HG03354 (cell line): ENCODE measurements around the gene SPAG16.

ENCODE experiments used
- ATAC-seq: cut with Tn5 transposase; IDR thresholded peaks from one replicate; pipeline ENCODE4 v1.9.1; 2021; ENCODE audit warnings: mild to moderate bottlenecking; ENCODE audit not compliant: unreplicated experiment, poor library complexity, severe bottlenecking

The SPAG16 gene

DNA sequence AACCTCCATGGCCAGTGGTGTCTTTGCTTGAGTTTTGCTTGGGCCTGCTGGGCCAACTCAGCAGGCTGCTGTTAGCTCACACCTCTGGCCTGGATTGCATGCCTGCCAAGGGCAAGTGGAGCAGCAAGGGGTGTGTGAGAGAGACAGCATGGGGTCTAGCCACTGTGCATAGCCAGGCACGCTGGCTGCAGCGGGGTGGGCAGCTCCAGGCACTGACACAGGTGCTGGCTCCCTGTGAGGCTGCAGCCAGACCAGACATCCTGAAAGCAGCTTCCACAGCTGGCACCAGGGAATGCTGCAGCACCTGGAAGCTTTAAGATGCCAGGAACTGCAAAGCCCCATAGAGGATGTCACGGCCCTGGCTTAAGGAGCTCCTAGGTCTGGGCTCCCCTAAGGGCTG is 750.2 kb downstream of the SPAG16 start:
- ATAC-seq: no peak

DNA sequence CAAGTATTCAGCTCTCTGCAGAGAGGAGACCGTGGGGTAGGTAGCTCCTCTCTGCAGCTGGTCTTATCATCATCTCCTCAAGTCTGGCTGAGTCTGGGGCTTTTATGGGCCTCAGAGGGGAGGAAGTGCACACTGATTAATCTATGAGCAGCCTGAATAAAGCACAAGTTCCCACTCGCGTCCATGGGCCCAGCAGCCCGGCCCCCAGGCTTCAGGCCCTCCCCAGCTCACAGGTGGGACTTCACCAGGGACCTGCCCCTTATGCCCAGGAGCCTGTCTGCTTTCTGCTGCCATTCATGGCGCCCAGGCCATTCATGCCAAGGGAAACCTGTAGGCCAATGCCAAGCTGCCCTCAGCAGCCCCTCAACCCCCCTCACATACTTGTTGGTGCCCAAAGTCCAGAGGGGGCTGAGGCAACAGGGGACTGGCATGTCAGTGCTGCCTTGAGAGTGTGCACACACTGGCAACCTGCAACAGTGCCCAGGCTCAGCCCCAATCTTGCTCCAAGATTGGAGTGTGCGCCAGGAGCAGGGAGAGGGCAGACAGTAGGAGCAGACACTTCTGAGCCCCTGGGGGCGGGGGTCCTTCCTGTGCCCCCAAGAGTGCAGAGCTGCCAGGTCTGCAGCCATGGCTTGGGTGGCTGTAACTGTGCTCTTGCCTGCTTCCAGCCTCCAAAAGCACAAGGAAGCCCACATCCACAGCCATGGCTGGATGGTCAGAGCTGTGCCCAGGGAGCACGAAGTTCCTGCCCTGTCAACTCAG is 751.0 kb downstream of the SPAG16 start:
- ATAC-seq: no peak

DNA sequence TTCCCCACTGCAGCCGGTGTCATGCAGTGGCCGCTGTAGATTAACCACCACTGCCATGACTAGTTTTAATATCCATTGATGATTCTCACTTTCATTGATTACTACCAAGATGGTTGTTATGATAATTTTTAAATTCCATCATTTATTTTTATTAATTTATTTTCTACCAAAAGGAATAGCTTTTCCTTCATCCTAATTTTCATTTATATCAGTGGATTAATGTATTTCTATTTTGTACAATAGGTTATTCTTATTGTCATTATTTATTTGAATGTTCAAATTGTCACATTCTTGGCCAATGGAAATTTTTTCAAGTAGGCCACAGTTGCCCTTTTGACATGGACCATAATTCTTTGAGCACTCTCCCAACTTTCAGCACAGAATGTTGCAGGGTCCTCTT is 751.7 kb downstream of the SPAG16 start:
- no peak for ATAC-seq

DNA sequence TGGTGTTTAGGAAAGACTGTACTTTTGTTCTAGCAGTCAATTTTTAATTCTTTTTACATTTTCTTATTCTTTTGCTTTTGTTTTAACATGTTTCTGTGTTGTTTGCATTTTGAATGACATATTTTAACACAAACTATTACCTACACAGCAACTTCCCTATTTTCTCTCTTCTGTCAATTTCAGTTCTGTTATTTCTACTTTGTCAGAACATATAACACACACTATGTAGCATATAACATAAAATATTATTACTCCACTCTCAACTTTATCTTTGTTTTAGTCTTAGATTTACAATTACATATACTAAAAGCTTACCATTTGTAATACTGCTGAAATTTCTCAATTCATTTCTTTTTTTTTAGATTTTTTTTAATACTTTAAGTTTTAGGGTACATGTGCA is 753.9 kb downstream of the SPAG16 start:
- ATAC-seq: no peak

DNA sequence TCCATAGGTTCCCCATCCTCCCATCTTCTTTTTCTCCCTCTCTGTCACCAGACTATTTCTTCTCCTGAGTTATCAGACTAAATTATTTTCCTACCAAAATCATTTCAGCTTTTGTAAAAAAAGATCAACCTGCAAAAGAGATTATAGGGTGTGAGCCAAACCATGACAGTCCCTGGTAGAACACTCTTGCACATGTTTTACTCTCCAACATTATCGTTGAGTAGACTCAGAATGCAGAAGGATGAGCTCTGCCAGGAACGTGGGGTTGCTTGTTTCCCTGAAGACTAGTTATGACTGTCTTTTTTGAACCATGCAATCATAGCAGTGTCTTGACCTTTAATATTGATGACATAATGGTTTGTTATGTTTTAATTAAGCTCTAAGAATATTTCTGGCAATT is 766.5 kb downstream of the SPAG16 start:
- ATAC-seq: no peak

DNA sequence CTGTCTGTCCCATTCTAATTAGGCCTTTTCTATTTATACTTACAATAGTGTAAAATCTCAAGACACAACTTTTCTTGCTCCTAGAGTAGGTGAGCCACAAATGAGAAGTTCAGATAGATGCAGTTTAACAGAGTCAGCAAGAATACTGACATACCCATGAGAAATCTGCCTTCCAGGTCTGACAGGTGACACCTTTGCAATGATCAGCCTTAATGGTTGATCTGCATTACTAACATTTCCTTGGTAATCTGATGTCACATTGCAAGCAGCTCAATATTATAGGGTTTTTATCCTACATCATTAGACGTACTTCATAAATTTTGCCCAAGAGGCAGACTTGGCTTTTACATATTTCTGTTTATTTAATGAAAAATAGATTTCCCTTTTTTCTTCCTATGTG is 767.3 kb downstream of the SPAG16 start:
- no peak for ATAC-seq

DNA sequence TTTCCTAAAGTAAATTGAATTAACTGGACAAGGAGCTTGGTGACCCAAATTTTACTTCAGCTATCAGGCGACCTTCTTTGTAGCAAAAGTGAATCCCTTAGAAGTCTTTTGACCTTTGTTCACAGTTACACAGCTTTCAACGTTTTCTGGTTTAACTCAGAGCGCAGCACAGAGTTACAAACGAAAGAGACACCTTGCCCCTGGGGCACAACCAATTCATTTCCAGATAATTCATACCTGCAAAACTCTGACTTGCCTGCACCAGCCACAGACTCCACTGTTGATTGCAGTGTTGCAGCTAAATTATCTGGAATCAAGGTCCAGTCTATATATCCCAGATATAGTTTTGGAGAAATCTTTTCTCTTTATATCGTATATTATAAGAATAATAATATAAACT is 768.0 kb downstream of the SPAG16 start:
- ATAC-seq: no peak

DNA sequence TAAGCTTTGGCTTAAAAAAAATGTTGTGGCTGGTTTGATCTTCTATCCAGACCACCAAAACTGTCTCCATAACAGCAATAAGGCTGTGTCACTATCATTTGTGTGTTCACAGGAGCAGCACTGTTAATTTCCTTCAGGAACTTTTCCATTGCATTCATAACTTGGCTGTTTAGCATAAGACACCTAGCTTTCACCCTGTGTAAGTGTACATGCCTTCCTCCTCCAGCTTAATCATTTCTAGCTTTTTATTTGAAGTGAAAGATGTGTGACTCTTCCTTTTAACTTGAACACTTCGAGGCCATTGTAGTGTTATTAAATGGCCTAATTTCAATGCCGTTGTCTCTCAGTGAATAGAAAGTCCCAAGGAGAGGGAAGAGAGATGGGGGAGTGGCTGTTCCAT is 773.7 kb downstream of the SPAG16 start:
- ATAC-seq: no peak

DNA sequence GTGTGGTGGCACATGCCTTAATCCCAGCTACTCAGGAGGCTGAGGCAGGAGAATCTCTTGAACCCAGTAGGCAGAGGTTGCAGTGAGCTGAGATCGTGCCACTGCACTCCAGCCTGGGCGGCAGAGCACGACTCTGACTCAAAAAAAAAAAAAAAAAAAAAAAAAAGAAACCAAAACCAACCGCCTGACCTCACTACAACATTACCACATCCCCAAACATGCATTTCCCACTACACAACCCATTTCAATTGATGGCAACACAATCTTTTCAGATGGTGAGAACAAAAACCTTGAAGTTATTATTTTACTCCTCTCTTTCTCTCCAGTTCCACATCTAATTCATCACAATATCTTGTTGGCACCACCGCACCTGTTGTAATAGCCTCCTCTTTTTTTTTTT is 778.0 kb downstream of the SPAG16 start:
- ATAC-seq: peak; percentile 61

DNA sequence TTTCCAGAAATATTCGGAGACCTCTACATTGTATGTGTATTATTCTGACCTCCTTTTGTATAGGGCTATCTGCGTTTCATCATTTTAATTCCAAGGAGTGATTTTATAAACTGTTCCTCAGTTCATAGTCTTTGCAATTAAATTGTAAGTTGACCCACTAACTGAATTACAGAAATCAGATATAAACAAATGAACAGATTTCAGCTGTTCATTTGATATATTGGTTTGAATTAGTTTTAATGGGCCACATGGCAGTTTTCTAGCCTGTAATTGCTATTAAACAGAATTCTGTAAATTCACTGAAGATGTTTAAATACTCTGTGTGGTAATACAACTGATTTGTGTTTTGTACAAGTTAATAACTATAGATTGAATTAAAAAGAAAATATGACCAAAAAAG is 780.2 kb downstream of the SPAG16 start:
- ATAC-seq: no peak

DNA sequence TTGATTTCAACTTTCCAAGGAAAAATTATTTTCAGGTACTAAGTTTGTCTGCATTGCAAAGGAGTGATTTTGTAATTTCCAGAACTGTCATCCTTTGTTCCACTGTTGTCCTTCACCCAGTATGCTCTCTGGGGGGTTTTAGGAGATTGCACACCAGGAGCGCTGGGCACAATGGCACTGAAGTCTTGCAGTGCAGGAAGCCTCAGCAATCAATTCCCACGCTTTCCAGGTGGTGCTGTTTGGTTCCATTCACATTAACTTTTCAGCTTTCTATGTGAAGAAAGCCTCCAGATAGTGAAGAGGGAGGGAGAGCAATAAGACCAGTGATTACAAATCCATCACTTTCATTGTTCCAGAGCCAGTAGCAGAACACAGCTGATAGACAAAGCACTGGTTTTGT is 782.6 kb downstream of the SPAG16 start:
- no peak for ATAC-seq

DNA sequence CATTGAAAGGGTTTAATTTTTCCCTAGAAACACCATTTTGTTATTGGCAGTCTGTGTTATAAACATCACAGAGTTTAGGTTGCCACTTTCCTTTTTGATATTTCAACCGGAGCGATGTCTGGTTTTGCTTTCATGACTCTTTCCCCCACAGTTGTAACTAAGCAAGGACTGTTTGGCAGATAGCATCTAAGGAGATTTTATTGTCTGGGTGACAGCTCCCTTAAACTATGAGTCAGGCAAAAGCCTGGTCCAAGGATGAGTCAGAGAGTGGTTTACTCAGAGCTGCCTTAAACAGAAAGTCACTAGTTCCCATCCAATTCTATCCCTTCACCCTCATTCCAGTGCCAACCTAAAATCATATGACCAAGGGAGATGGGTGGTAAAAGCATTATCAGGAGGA is 785.0 kb downstream of the SPAG16 start:
- peak; percentile 93 for ATAC-seq

DNA sequence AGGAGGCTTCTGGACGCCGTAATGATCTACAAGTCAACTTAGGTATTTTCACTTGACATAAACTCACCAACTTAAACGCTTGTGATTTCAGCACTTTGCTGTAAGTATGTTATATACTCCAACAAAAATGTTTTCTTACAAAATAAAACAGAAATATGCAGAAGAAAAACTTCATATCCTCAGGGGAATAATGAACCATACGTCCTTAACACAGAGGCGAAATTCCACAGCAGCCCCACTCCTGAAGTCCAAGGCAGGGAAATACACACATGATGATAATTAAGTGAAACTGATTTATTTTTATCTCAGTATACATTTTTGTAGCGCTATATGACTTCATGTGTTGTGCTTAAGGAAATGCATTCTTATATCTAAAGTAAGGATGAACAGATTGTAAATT is 791.2 kb downstream of the SPAG16 start:
- ATAC-seq: no peak

DNA sequence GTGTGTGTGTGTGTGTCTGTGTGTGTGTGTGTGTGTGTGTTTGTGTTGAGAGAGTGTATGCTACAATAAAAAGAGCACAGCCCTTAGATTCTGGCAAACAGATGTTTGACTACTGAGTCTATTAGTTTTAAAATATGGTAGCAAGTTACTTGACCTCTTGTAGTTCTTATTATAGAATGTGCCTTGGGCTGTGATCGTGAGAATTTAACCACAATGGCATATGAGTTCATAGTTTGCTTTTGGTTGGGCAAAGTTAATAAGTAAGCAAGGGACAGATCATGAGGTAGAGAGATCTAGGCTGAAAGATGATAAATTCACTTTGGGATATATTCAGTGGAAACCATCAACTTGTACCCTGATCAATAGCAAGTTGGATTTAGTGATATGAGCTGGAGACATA is 792.3 kb downstream of the SPAG16 start:
- peak; percentile 93 for ATAC-seq

DNA sequence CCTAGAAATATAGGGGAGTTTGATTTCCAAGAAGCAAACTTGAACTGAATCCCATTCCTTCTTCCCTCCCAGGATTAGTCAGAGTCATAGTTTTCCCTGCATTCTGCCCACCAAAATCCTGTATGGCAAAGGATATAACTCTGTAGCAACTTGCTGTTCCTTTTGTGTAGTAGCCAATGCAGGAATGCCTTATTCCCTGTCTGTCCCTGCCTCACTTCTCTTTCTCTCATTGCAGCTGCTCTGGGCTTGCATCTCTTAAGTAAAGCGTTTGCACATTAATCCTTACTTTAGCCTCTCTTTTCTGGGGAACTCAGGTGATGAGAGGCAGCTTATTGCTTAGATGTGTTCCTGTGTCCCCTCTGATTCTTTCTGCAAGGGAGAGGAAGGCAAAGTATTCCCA is 793.5 kb downstream of the SPAG16 start:
- no peak for ATAC-seq

DNA sequence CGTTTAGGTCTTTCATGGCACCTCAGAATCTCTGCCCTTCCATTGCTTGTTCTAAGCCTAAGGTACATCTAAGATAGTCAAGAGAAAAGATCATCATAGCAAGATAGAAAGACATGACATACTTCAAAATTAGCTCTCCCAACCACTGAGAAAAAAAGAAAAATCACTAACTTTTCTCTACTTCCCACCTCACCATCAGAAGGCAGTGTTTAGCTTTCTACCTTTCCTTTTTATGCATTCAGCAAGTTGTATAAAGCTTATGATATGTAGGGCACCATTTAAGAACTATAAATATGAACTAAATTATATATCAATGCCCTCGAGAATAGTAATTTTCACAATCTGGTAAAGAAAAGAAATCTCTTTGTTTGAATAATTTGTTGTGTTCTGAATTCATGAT is 794.8 kb downstream of the SPAG16 start:
- ATAC-seq: no peak

DNA sequence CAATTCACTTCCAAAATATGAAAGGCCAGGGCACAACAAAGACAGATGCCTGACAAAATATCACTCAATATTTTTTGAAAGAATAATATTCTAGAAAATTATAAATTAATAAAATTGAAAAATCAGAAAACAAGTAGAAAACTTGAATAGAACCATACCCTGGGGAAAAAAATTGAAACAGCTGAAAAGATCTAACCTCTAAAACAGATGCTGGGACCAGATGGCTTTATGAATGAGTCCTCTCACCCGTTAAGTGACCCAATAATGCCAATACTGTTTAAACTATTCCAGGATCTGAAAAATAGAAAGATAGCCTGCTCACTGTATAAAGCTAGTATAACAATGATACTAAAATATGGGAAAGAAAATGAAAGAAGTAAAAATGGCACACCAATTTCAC is 804.3 kb downstream of the SPAG16 start:
- no peak for ATAC-seq

DNA sequence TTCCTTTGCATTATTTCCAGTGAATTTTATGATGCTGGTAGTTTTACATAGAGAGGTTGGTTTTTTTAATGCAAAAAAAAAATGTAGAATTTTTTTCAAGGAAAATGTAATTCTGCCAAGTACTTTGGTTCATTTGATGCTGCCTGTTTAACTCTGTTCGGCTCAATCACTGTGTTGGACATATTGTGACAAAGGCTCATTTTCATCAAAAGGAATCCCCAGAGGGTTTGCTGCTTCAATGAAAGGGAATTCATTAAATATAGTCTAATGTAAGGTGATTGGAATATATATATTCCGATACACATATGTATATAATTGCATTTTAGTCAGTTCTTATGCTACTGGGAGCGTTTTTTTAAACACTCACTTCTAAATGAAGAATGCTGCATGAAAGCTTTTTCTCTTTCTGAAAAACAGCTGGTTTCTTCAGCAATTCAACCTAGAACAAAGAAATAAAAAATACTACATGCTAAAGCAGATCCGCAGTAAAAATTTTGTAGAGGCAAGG is 812.0 kb downstream of the SPAG16 start:
- ATAC-seq: no peak

DNA sequence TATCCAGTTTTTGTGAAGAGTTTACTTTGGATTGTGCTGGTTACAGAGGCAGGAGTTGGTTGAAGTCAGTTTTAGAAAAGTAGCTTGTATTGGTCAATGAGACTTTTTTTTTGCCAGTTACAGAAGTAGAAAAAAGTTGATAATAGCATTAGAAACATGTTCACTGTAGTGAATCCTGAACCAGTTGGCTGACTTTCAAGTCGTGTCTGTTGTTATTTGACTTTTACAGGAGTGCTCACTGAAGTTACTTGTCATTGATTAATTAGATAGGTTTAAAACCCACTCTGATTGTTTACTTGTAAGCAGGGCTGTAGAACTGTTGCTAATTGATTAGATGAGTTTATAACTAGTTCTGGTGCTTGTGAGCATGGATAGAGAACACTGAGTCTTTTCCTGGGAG is 814.5 kb downstream of the SPAG16 start:
- ATAC-seq: no peak

DNA sequence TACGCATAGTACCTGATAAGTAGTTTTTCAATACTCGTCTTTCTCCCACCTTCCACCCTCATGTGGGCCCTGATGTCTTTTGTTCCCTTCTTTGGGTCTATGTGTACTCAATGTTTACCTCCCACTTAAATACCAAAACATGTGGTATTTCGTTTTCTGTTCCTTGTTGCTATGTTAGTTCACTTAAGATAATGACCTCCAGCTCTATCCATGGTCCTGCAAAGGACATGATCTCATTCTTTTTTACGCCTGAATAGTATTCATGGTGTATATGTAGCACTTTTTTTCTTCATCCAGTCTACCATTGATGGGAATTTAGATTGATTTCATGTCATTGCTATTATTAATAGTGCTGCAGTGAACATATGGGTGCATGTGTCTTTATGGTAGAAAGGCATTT is 816.2 kb downstream of the SPAG16 start:
- ATAC-seq: no peak

DNA sequence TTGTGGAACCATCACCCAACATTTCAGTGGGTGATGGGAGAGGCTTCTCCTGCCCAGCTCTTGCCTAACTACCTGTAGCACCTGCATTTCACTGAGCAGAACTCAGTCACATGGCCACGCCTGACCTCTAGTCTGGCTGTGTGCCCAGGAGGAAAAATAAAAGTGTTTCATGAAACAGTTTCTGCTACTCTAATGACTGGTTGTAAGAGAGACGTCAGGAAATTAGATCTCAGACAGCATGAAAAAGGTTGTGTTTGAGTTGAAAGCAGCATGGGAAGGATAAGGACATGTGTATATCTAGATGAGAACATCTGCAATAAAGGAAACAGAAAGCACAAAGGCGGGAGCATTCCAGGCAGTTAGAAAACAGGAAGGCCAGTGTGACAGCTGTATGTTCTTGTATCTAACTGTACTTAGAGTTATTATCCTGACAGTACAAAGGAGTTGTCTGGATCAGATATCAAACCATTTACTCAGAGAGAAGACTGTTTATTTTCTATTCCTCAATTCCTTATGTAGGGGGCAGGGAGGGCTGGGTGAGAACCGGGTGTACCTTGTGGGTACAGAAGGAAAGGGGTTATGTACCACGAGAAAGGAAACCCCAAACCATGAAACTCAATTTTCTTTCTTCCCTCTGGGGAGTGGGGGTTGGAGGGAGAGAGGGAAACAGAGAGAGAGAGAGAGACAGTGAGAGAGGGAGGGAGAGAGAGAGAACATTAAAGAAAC is 819.2 kb downstream of the SPAG16 start:
- peak; percentile 48 for ATAC-seq
